Natural killer cell (primary cell): Measurements from ENCODE around the gene ITPRIPL1. TPM values are rescaled to one million over a fixed set of nuclear protein-coding genes. Genes with fewer than 3 reads are reported as not detected.

Experiments used
- ATAC-seq, 3 donors: fragments of 150-1000 bp in 2 of 3; fragments of 200-7000 bp in 1 of 3; cut with Tn5 transposase; 1 replicate in 1 of 3; 2 replicates in 2 of 3; pipeline ENCODE4 v1.10.0; 2021; ENCODE audit warnings: mild to moderate bottlenecking in 2 of 3, moderate library complexity in 2 of 3
- DNase-seq, 2 donors: peaks; one replicate each; pipeline versions ENCODE4 v3.0.0 to v3.0.0-alpha.2; 2013 to 2021; ENCODE audit warnings: mixed read lengths in 1 of 2
- H3K27ac ChIP-seq: one replicate; pipeline ENCODE4 v1.5.1; 2013; ENCODE audit warnings: mild to moderate bottlenecking, low read length
- H3K27me3 ChIP-seq: one replicate; pipeline ENCODE4 v1.6.1; 2013; ENCODE audit warnings: low read length; ENCODE audit not compliant: control insufficient read depth, insufficient read depth
- H3K36me3 ChIP-seq: one replicate; pipeline ENCODE4 v1.6.1; 2013; ENCODE audit warnings: low read length; ENCODE audit not compliant: control insufficient read depth, insufficient read depth
- H3K4me1 ChIP-seq: one replicate; pipeline ENCODE4 v1.6.1; 2013; ENCODE audit warnings: low read length; ENCODE audit not compliant: control insufficient read depth, insufficient read depth
- H3K4me3 ChIP-seq: one replicate; pipeline ENCODE4 v1.5.1; 2013; ENCODE audit warnings: low read length
- H3K9me3 ChIP-seq: one replicate; pipeline ENCODE4 v1.6.1; 2013; ENCODE audit warnings: low read length; ENCODE audit not compliant: control insufficient read depth, insufficient read depth
- H3K27ac Mint-ChIP-seq, 2 donors: one replicate each; pipeline ENCODE4 v1.8.0; 2022; ENCODE audit warnings: mild to moderate bottlenecking in 2 of 2, mixed read lengths in 2 of 2, moderate library complexity in 1 of 2
- H3K27me3 Mint-ChIP-seq, 2 donors: one replicate each; pipeline ENCODE4 v1.8.0; 2022; ENCODE audit warnings: low read depth in 2 of 2, mixed read lengths in 2 of 2
- H3K36me3 Mint-ChIP-seq: one replicate; pipeline ENCODE4 v1.8.0; 2022; ENCODE audit warnings: mixed read lengths
- H3K4me1 Mint-ChIP-seq, 2 donors: one replicate each; pipeline ENCODE4 v1.8.0; 2022; ENCODE audit warnings: mixed read lengths in 2 of 2
- H3K4me3 Mint-ChIP-seq: one replicate; pipeline ENCODE4 v1.8.0; 2022; ENCODE audit warnings: mild to moderate bottlenecking, moderate library complexity, mixed read lengths
- H3K9me3 Mint-ChIP-seq, 2 donors: one replicate each; pipeline ENCODE4 v1.8.0; 2022; ENCODE audit warnings: mixed read lengths in 2 of 2
- CTCF ChIP-seq: fragments of 200-600 bp; IDR thresholded peaks from one replicate; pipeline ENCODE4 v1.8.0; 2022; ENCODE audit warnings: antibody characterized with exemption
- WGBS: methylation state at CpG from one replicate; pipeline ENCODE4 v1.1.7; 2013; ENCODE audit warnings: missing lambda C conversion rate; ENCODE audit not compliant: insufficient coverage; 5-methylcytosine and 5-hydroxymethylcytosine counted together
- intact Hi-C: fragments of 100-400 bp; cut with micrococcal nuclease; formaldehyde crosslinking; loops from one replicate; pipeline ENCODE4 v1.14.2; 2022
- total RNA-seq, 4 donors: library from RNA; stranded (reverse); fragments of 120-200 nt in 1 of 4; gene quantifications; one replicate each; pipeline versions ENCODE4 v1.2.3 to v1.2.4, GENCODE V29; 2013 to 2022

The ITPRIPL1 gene
- total RNA-seq, 3 donors from 2014 or later (not counting 1 experiment from before 2014, with no cell fraction given), result 14.1 to 28.7 (median 20.5) TPM

- Histone ChIP-seq H3K36me3 (peaks cover 33% of the 10 kb centered on the region), H3K4me3 (no peak overlapping the region), H3K9me3 (no peaks in the 10 kb centered on the region), H3K27me3 (no peaks in the 10 kb centered on the region), H3K4me1 (peaks cover 24% of the 10 kb centered on the region), H3K27ac (peak overlapping the region; percentile 94)
- H3K4me1 Mint-ChIP-seq, result peaks cover 48 to 50% of the 10 kb centered on the region in 2 donors
- TF ChIP-seq CTCF, result no peak
- 91% methylated on average over 3 of the region's 3 CpGs for WGBS
- H3K27ac Mint-ChIP-seq, result peak overlapping the region; percentile 97 to 99
- no peaks in the 10 kb centered on the region for H3K9me3 Mint-ChIP-seq
- no peaks in the 10 kb centered on the region for H3K27me3 Mint-ChIP-seq
- ATAC-seq, result no peak
- intact Hi-C loops, result loop anchor here (5.0 kb wide), 1 partner anchor 159 kb away; the partner anchor contains the start of gene DUSP2
- H3K4me3 Mint-ChIP-seq, result peak overlapping the region; percentile 98
- no peak for DNase-seq
- H3K36me3 Mint-ChIP-seq, result peaks cover 14% of the 10 kb centered on the region
These were observed 18.7 kb upstream of the ITPRIPL1 start for GRCh38 chr2:96306370-96306769.

GRCh38 chr2:96308248-96308647 is 16.9 kb upstream of the ITPRIPL1 start:
- intact Hi-C loops, result loop anchor here (5.0 kb wide), 1 partner anchor 161 kb away; the partner anchor contains the start of gene DUSP2
- Histone ChIP-seq H3K9me3 (no peaks in the 10 kb centered on the region), H3K4me3 (no peak overlapping the region), H3K27me3 (no peaks in the 10 kb centered on the region), H3K4me1 (peaks cover 18% of the 10 kb centered on the region), H3K27ac (no peak overlapping the region), H3K36me3 (peaks cover 17% of the 10 kb centered on the region)
- no peak for TF ChIP-seq CTCF
- no peaks in the 10 kb centered on the region for H3K36me3 Mint-ChIP-seq
- H3K4me1 Mint-ChIP-seq, result peaks cover 31 to 37% of the 10 kb centered on the region in 2 donors
- DNase-seq (no peak), ATAC-seq (no peak)
- H3K4me3 Mint-ChIP-seq, result no peak overlapping the region
- no peaks in the 10 kb centered on the region for H3K27me3 Mint-ChIP-seq
- 87% methylated on average over 5 of the region's 5 CpGs for WGBS
- H3K27ac Mint-ChIP-seq, result no peak overlapping the region
- H3K9me3 Mint-ChIP-seq, result no peaks in the 10 kb centered on the region

- Histone ChIP-seq H3K27ac (peak overlapping the region; percentile 70), H3K4me1 (peaks cover 42% of the 10 kb centered on the region), H3K27me3 (no peaks in the 10 kb centered on the region), H3K9me3 (no peaks in the 10 kb centered on the region), H3K36me3 (peaks cover 3% of the 10 kb centered on the region), H3K4me3 (no peak overlapping the region)
- ATAC-seq (no peak), DNase-seq (no peak)
- intact Hi-C loops, result no loop called here
- Mint-ChIP-seq H3K36me3 (no peaks in the 10 kb centered on the region), H3K4me3 (peak overlapping the region; percentile 76), H3K27ac (peak overlapping the region; percentile 88 to 94), H3K27me3 (no peaks in the 10 kb centered on the region), H3K9me3 (no peaks in the 10 kb centered on the region), H3K4me1 (peaks cover 38 to 41% of the 10 kb centered on the region in 2 donors)
- 91% methylated on average over 3 of the region's 3 CpGs for WGBS
- TF ChIP-seq CTCF, result no peak
These were observed 10.1 kb upstream of the ITPRIPL1 start for GRCh38 chr2:96315005-96315399.
